CD8-positive, alpha-beta memory T cell (primary cell): ENCODE measurements around the gene LRRC46. TPM values are rescaled to one million over a fixed set of nuclear protein-coding genes. Genes with fewer than 3 reads are reported as not detected.
A peak's percentile ranks its signal among the peaks of the same experiment; 100 is the strongest.

ENCODE experiments used
- CTCF ChIA-PET: fragments of 350-600 bp; sonication (Branson Sonifier 250); formaldehyde crosslinking; loops from one replicate; lab custom pipeline; 2021; ENCODE audit warnings: antibody characterized with exemption; lab: Charles Lee
- POLR2A ChIA-PET: fragments of 350-600 bp; sonication (Branson Sonifier 250); formaldehyde crosslinking; loops from one replicate; lab custom pipeline; 2021; ENCODE audit warnings: antibody characterized with exemption; lab: Charles Lee
- DNase-seq, 5 donors: peaks; one replicate each; pipeline versions ENCODE4 v3.0.0 to v3.0.0-alpha.2; 2020 to 2022; ENCODE audit warnings: mixed read lengths in 1 of 5
- H3K27ac ChIP-seq: one replicate; pipeline ENCODE4 v1.7.0; 2013; ENCODE audit warnings: low read depth, mild to moderate bottlenecking, low read length, moderate library complexity
- H3K27me3 ChIP-seq: 2 replicates; pipeline ENCODE4 v1.7.0; 2013; ENCODE audit warnings: low read length, mild to moderate bottlenecking; ENCODE audit not compliant: insufficient read depth, poor library complexity, severe bottlenecking
- H3K36me3 ChIP-seq: 2 replicates; pipeline ENCODE4 v1.7.0; 2013; ENCODE audit warnings: mild to moderate bottlenecking, low read length, moderate library complexity; ENCODE audit not compliant: insufficient read depth
- H3K4me1 ChIP-seq: 2 replicates; pipeline ENCODE4 v1.7.0; 2013; ENCODE audit warnings: mild to moderate bottlenecking, low read length, moderate library complexity; ENCODE audit not compliant: insufficient read depth
- H3K4me3 ChIP-seq: 2 replicates; pipeline ENCODE4 v1.7.0; 2013; ENCODE audit warnings: mild to moderate bottlenecking, low read length
- H3K9me3 ChIP-seq: 2 replicates; pipeline ENCODE4 v1.7.0; 2013; ENCODE audit warnings: mild to moderate bottlenecking, low read length
- H3K27ac Mint-ChIP-seq, 8 donors: one replicate each; pipeline ENCODE4 v1.8.0; 2020 to 2021; ENCODE audit warnings: mixed read lengths in 8 of 8, mild to moderate bottlenecking in 6 of 8, inconsistent platforms in 3 of 8, moderate library complexity in 3 of 8
- H3K27me3 Mint-ChIP-seq, 2 donors: one replicate each; pipeline ENCODE4 v1.8.0; 2020 to 2021; ENCODE audit warnings: mixed read lengths in 2 of 2, mild to moderate bottlenecking in 1 of 2, moderate library complexity in 1 of 2
- H3K36me3 Mint-ChIP-seq, 3 donors: one replicate each; pipeline ENCODE4 v1.8.0; 2020 to 2021; ENCODE audit warnings: mixed read lengths in 3 of 3, inconsistent platforms in 1 of 3, mild to moderate bottlenecking in 1 of 3
- H3K4me1 Mint-ChIP-seq, 3 donors: one replicate each; pipeline ENCODE4 v1.8.0; 2020 to 2021; ENCODE audit warnings: mixed read lengths in 3 of 3, inconsistent platforms in 1 of 3, mild to moderate bottlenecking in 1 of 3
- H3K4me3 Mint-ChIP-seq, 7 donors: one replicate each; pipeline ENCODE4 v1.8.0; 2020 to 2021; ENCODE audit warnings: mixed read lengths in 7 of 7, mild to moderate bottlenecking in 6 of 7, moderate library complexity in 4 of 7, inconsistent platforms in 2 of 7
- H3K9me3 Mint-ChIP-seq, 5 donors: one replicate each; pipeline ENCODE4 v1.8.0; 2020 to 2022; ENCODE audit warnings: mixed read lengths in 5 of 5, mild to moderate bottlenecking in 3 of 5, moderate library complexity in 2 of 5, inconsistent platforms in 1 of 5
- polyA plus RNA-seq: library from polyadenylated mRNA; unstranded; fragments of 300-500 nt; fragmentation: Illumina TruSeq; gene quantifications from one replicate; pipeline ENCODE4 v1.2.3, GENCODE V29; 2021
- total RNA-seq, 2 experiments: library from RNA; stranded (reverse); gene quantifications; one replicate each; pipeline ENCODE4 v1.2.3, GENCODE V29; 2021

The LRRC46 gene
- total and polyA plus RNA-seq, 3 experiments from 2014 or later, result 0.28 to 0.83 (median 0.49) TPM

DNA sequence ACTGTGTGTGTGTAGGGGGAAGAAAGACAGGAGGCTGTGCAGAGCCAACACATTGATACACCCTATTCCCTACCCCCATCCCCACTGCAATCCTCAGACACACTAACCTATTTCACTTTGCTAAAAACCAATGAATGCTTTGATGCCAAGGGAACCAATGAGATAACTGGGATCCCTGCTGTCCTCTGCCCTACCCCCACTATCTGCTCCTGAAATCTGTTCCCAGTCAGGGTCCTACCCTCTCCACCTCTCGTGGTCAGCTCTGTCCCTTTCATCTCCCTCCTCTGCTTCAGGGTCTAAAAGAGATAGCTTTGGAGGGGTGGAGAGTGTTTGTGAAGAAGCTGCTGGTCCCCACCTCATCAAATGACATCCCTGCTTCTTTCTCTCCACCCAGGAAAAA lies 38.6 kb downstream of the LRRC46 start:
- Histone ChIP-seq H3K36me3 (no peaks in the 10 kb centered on the region), H3K9me3 (no peaks in the 10 kb centered on the region), H3K4me1 (peaks cover 4% of the 10 kb centered on the region), H3K27me3 (peaks cover 17% of the 10 kb centered on the region), H3K27ac (no peak overlapping the region), H3K4me3 (no peak overlapping the region)
- Mint-ChIP-seq H3K36me3 (no peaks in the 10 kb centered on the region), H3K27me3 (peaks cover 31 to 73% of the 10 kb centered on the region in 2 donors), H3K4me3 (no peak overlapping the region), H3K27ac (no peak overlapping the region), H3K9me3 (no peaks in the 10 kb centered on the region), H3K4me1 (no peaks in the 10 kb centered on the region)
- DNase-seq, result no peak
- ChIA-PET CTCF (interaction anchor here (1.4 kb wide), 1 partner anchor 101 kb away, joined by 3 read pairs; the partner anchor contains the start of gene CDK5RAP3), POLR2A (no interaction called here)

DNA sequence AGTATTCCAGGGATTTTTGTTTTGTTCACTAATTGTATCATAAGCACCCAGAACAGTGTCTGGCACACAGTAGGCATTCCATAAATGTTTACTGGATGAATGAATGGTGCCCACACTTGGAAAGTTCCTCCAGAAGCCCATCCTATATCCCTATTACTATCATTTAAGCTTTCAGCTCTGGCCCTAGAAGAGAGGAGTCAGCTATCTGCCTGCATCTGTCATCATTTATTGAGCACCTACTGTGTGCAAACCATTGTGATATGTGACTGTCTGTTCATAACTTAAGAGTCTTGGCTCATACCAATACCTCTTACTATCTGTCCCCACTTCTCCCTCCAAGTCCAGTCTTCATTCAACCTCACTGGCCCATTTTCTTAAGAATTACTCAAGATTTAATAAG lies 39.6 kb downstream of the LRRC46 start:
- Mint-ChIP-seq H3K36me3 (no peaks in the 10 kb centered on the region), H3K4me3 (no peak overlapping the region), H3K4me1 (no peaks in the 10 kb centered on the region), H3K27ac (peak overlapping the region in 1 of 8 donors; percentile 17), H3K27me3 (peaks cover 33 to 78% of the 10 kb centered on the region in 2 donors), H3K9me3 (no peaks in the 10 kb centered on the region)
- ChIA-PET POLR2A (no interaction called here), CTCF (interaction anchor here (1.4 kb wide), 1 partner anchor 100 kb away, joined by 3 read pairs; the partner anchor contains the start of gene CDK5RAP3)
- no peaks in the 10 kb centered on the region for H3K36me3 ChIP-seq
- no peak for DNase-seq
- no peak overlapping the region for H3K4me3 ChIP-seq
- no peaks in the 10 kb centered on the region for H3K4me1 ChIP-seq
- H3K9me3 ChIP-seq, result no peaks in the 10 kb centered on the region
- H3K27ac ChIP-seq, result no peak overlapping the region
- H3K27me3 ChIP-seq, result peaks cover 17% of the 10 kb centered on the region

- Mint-ChIP-seq H3K4me1 (no peaks in the 10 kb centered on the region), H3K27ac (peak overlapping the region in 1 of 8 donors; percentile 43), H3K36me3 (no peaks in the 10 kb centered on the region), H3K4me3 (no peak overlapping the region), H3K27me3 (peaks cover 33 to 76% of the 10 kb centered on the region in 2 donors), H3K9me3 (no peaks in the 10 kb centered on the region)
- no peak for DNase-seq
- no peak overlapping the region for H3K4me3 ChIP-seq
- H3K4me1 ChIP-seq, result no peaks in the 10 kb centered on the region
- POLR2A ChIA-PET, result no interaction called here
- H3K27ac ChIP-seq, result no peak overlapping the region
- H3K36me3 ChIP-seq, result no peaks in the 10 kb centered on the region
- peaks cover 17% of the 10 kb centered on the region for H3K27me3 ChIP-seq
- no peaks in the 10 kb centered on the region for H3K9me3 ChIP-seq
- CTCF ChIA-PET, result no interaction called here
Measured at GRCh38 chr17:47872019-47872650, 40.7 kb downstream of the LRRC46 start.

- Histone ChIP-seq H3K36me3 (no peaks in the 10 kb centered on the region), H3K4me1 (no peaks in the 10 kb centered on the region), H3K27me3 (peaks cover 17% of the 10 kb centered on the region), H3K27ac (no peak overlapping the region), H3K4me3 (no peak overlapping the region), H3K9me3 (no peaks in the 10 kb centered on the region)
- DNase-seq, result no peak
- Mint-ChIP-seq H3K9me3 (no peaks in the 10 kb centered on the region), H3K4me1 (no peaks in the 10 kb centered on the region), H3K27ac (no peak overlapping the region), H3K36me3 (no peaks in the 10 kb centered on the region), H3K27me3 (peaks cover 33 to 77% of the 10 kb centered on the region in 2 donors), H3K4me3 (no peak overlapping the region)
- POLR2A ChIA-PET, result no interaction called here
- CTCF ChIA-PET, result no interaction called here
Measured at GRCh38 chr17:47872651-47873161, 41.2 kb downstream of the LRRC46 start.

GRCh38 chr17:47873200-47874090 lies 42.0 kb downstream of the LRRC46 start:
- peaks cover 0 to 2% (median 0%) of the 10 kb centered on the region in 5 donors for H3K9me3 Mint-ChIP-seq
- Histone ChIP-seq H3K27me3 (peaks cover 17% of the 10 kb centered on the region), H3K4me3 (no peak overlapping the region), H3K27ac (no peak overlapping the region), H3K9me3 (no peaks in the 10 kb centered on the region), H3K36me3 (no peaks in the 10 kb centered on the region), H3K4me1 (no peaks in the 10 kb centered on the region)
- H3K27ac Mint-ChIP-seq, result peak overlapping the region in 1 of 8 donors; percentile 17
- no peaks in the 10 kb centered on the region for H3K36me3 Mint-ChIP-seq
- ChIA-PET POLR2A (no interaction called here), CTCF (no interaction called here)
- H3K4me1 Mint-ChIP-seq, result no peaks in the 10 kb centered on the region
- DNase-seq, result no peak
- no peak overlapping the region for H3K4me3 Mint-ChIP-seq
- peaks cover 37 to 77% of the 10 kb centered on the region in 2 donors for H3K27me3 Mint-ChIP-seq

- H3K27ac Mint-ChIP-seq, result no peak overlapping the region
- Histone ChIP-seq H3K27me3 (peaks cover 17% of the 10 kb centered on the region), H3K4me3 (no peak overlapping the region), H3K27ac (no peak overlapping the region), H3K4me1 (no peaks in the 10 kb centered on the region), H3K9me3 (no peaks in the 10 kb centered on the region), H3K36me3 (no peaks in the 10 kb centered on the region)
- peaks cover 0 to 3% (median 0%) of the 10 kb centered on the region in 3 donors for H3K4me1 Mint-ChIP-seq
- peaks cover 35 to 73% of the 10 kb centered on the region in 2 donors for H3K27me3 Mint-ChIP-seq
- no peak overlapping the region for H3K4me3 Mint-ChIP-seq
- CTCF ChIA-PET, result interaction anchor here (1.4 kb wide), 1 partner anchor 34 kb away, joined by 3 read pairs; no protein-coding TSS in a partner anchor
- POLR2A ChIA-PET, result no interaction called here
- H3K9me3 Mint-ChIP-seq, result peaks cover 0 to 2% (median 0%) of the 10 kb centered on the region in 5 donors
- DNase-seq, result no peak
- H3K36me3 Mint-ChIP-seq, result no peaks in the 10 kb centered on the region
Measured at GRCh38 chr17:47875011-47875985, 43.8 kb downstream of the LRRC46 start.

GRCh38 chr17:47877368-47878034 lies 46.0 kb downstream of the LRRC46 start:
- H3K4me1 ChIP-seq, result peaks cover 5% of the 10 kb centered on the region
- no peaks in the 10 kb centered on the region for H3K9me3 ChIP-seq
- no peak overlapping the region for H3K4me3 ChIP-seq
- Mint-ChIP-seq H3K9me3 (peaks cover 0 to 2% (median 0%) of the 10 kb centered on the region in 5 donors), H3K4me1 (peaks cover 0 to 3% (median 0%) of the 10 kb centered on the region in 3 donors), H3K27me3 (peaks cover 28 to 64% of the 10 kb centered on the region in 2 donors), H3K36me3 (no peaks in the 10 kb centered on the region), H3K27ac (no peak overlapping the region), H3K4me3 (no peak overlapping the region)
- no peak overlapping the region for H3K27ac ChIP-seq
- ChIA-PET CTCF (no interaction called here), POLR2A (no interaction called here)
- peaks cover 7% of the 10 kb centered on the region for H3K27me3 ChIP-seq
- no peak for DNase-seq
- no peaks in the 10 kb centered on the region for H3K36me3 ChIP-seq
